ENCODE measurements around the gene RPL37. TPM values are rescaled to one million over a fixed set of nuclear protein-coding genes. Genes with fewer than 3 reads are reported as not detected.

Gene RPL37
- total and polyA plus RNA-seq, 9 of the 15 experiments (the other 6 are each of a cell fraction or from before 2014, with no cell fraction given), result 2,342 to 7,963 (median 4,091) TPM

GRCh38 chr5:40801771-40802562 lies 33.1 kb downstream of the RPL37 start (continued):
- TF ChIP-seq SIX5 (IDR thresholded peaks at IDR 0.05; ENCODE audit: borderline replicate concordance in 1 of 2, insufficient read depth in 1 of 2, low read depth in 1 of 2, low read length in 2 of 2), result no peak
- no peak for TF ChIP-seq CEBPG (CRISPR knock-in tag; IDR thresholded peaks at IDR 0.05)
- no peak for TF ChIP-seq CEBPG (tag; conservative IDR thresholded peaks at IDR 0.05 in 1 of 2, IDR thresholded peaks at IDR 0.05 in 1 of 2)
- TF ChIP-seq PTTG1 (tag; IDR thresholded peaks at IDR 0.05; ENCODE audit: low read depth), result no peak
- no peak for TF ChIP-seq NFYB (IDR thresholded peaks at IDR 0.05; ENCODE audit: extremely low read depth, insufficient read length)
- no peak for TF ChIP-seq PRMT5 (CRISPR knock-in tag; IDR thresholded peaks at IDR 0.05)
- TF ChIP-seq PURB (CRISPR knock-in tag; IDR thresholded peaks at IDR 0.05; ENCODE audit: low read depth), result no peak
- TF ChIP-seq, protein P1, sequence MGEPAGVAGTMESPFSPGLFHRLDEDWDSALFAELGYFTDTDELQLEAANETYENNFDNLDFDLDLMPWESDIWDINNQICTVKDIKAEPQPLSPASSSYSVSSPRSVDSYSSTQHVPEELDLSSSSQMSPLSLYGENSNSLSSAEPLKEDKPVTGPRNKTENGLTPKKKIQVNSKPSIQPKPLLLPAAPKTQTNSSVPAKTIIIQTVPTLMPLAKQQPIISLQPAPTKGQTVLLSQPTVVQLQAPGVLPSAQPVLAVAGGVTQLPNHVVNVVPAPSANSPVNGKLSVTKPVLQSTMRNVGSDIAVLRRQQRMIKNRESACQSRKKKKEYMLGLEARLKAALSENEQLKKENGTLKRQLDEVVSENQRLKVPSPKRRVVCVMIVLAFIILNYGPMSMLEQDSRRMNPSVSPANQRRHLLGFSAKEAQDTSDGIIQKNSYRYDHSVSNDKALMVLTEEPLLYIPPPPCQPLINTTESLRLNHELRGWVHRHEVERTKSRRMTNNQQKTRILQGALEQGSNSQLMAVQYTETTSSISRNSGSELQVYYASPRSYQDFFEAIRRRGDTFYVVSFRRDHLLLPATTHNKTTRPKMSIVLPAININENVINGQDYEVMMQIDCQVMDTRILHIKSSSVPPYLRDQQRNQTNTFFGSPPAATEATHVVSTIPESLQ (CRISPR knock-in tag; IDR thresholded peaks at IDR 0.05), result no peak
- TF ChIP-seq MTA3 (IDR thresholded peaks at IDR 0.05; ENCODE audit: borderline replicate concordance), result peak; percentile 83; the same call in 1 of the 2 replicates
- TF ChIP-seq CHD4 (IDR thresholded peaks at IDR 0.05; ENCODE audit: insufficient read depth, insufficient replicate concordance, low read depth, low read length, poor library complexity, severe bottlenecking), result no peak
- peak; percentile 71; the same call in 1 of the 2 replicates for TF ChIP-seq BACH1 (tag; IDR thresholded peaks at IDR 0.05)
- peak; percentile 78 for TF ChIP-seq JUND (IDR thresholded peaks at IDR 0.05; ENCODE audit: borderline replicate concordance, low read depth, low read length)
- peak; percentile 49; the same call in 1 of the 3 replicates for TF ChIP-seq JUND (tag; IDR thresholded peaks at IDR 0.05; ENCODE audit: borderline replicate concordance, low read depth, low read length)
- no peak for TF ChIP-seq XRCC4 (IDR thresholded peaks at IDR 0.05; ENCODE audit: extremely low read depth, insufficient read depth, insufficient read length)
- no peak for TF ChIP-seq SMC3 (conservative IDR thresholded peaks at IDR 0.05; ENCODE audit: insufficient read depth, low read depth, low read length)
- TF ChIP-seq ZKSCAN8 (CRISPR knock-in tag; IDR thresholded peaks at IDR 0.05), result no peak
- no peak for TF ChIP-seq ZBTB33 (CRISPR knock-in tag; IDR thresholded peaks at IDR 0.05)
- TF ChIP-seq BCOR (IDR thresholded peaks at IDR 0.05), result 0 out of 2 replicates have a peak, but pooled peaks have one; percentile 5
- TF ChIP-seq, protein P2, sequence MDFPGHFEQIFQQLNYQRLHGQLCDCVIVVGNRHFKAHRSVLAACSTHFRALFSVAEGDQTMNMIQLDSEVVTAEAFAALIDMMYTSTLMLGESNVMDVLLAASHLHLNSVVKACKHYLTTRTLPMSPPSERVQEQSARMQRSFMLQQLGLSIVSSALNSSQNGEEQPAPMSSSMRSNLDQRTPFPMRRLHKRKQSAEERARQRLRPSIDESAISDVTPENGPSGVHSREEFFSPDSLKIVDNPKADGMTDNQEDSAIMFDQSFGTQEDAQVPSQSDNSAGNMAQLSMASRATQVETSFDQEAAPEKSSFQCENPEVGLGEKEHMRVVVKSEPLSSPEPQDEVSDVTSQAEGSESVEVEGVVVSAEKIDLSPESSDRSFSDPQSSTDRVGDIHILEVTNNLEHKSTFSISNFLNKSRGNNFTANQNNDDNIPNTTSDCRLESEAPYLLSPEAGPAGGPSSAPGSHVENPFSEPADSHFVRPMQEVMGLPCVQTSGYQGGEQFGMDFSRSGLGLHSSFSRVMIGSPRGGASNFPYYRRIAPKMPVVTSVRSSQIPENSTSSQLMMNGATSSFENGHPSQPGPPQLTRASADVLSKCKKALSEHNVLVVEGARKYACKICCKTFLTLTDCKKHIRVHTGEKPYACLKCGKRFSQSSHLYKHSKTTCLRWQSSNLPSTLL (IDR thresholded peaks at IDR 0.05), result no peak
- TF ChIP-seq SRSF9 (IDR thresholded peaks at IDR 0.05; ENCODE audit: borderline replicate concordance, low read depth, low read length), result no peak
